Adipose tissue (tissue), 3 donors: ENCODE measurements around the gene CNPY1. TPM values are rescaled to one million over a fixed set of nuclear protein-coding genes. Genes with fewer than 3 reads are reported as not detected.

ENCODE experiments used
- H3K27ac ChIP-seq: one replicate; pipeline ENCODE4 v1.5.1; 2013; ENCODE audit warnings: low read depth, low read length
- WGBS, 3 donors: extraction: QIAGEN DNeasy Blood & Tissue Kit; methylation state at CpG; one replicate each; pipeline ENCODE4 v1.1.7; 2013; 5-methylcytosine and 5-hydroxymethylcytosine counted together
- polyA plus RNA-seq, 3 donors: library from polyadenylated mRNA; stranded (reverse); fragments of 200-250 nt; gene quantifications; one replicate each; pipeline ENCODE4 v1.2.3, GENCODE V29; 2013
- donor health status: healthy with polysubstance abuse.
- donor health status: Bipolar disorder and iron deficiency.
- donor health status: healthy.

CNPY1 gene
- polyA plus RNA-seq, 3 donors: not detected

DNA sequence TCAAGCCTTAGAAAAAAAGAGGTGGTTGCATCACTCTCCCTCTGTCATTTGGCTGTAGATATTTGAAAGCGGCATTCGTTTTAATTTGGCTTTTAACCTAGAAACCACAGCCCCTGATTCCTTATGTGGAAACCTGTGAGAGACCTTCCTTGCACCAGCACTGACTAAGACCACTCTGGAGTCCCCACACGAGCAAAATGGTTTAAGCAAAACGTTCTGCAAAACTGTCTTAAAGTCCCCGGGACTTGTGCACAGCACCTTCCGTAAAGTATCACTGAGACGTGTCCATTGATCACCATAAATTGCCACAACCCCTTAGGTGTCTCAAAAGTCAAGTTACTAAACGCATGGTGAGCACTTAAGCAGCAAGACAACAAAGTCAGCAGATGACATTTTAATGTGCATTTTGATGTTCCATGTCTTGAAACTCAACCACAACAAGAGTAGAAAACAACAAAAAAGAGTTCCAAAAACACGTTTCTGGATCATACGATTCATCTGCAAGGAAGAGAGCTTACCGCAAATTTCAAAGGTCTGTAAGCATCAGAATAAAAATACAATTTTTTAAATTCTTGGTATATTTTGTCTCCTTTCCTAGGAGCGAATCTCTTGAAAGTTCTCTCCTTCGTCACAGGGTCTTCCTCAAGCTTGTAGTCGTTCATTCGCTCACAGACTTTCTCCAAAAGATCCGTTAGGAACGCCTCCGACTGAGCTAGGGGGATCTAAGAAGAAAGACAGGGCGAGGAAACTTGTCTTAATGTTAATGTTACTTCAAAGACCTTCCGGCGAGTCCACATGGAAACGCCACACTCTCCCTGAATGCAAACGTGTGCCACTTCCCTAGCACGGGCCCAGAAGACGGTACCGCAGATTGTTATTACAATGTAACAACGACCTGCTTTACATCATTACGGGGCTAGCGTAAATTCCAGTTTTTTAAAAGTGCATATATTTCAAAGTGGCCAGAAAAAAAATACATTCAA, 37.7 kb downstream of the CNPY1 start:
- 9 to 43% (median 11%) methylated on average over 29 of the region's 29 CpGs for WGBS, 3 donors
- H3K27ac ChIP-seq: no peak overlapping the region

DNA sequence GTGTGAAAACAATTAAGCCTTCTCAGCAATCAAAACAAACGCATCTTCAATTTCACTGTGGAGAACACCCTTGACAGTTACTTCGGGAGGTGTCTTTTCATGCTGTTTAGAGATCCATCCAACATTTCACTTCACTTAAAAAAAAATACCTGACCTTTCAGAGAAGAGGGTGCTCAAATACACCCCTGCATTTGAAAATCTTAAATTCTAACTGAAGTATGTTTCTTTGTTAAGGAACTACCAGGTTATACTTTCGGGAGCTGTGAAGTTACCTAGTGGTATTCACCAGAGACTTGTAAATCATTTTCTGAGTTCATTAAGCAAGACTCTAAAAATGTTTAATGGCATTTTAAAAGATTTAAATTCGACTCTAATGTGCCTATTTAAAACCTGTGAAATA, 38.8 kb downstream of the CNPY1 start:
- WGBS, 3 donors: 10 to 39% (median 14%) methylated on average over 4 of the region's 4 CpGs
- H3K27ac ChIP-seq: no peak overlapping the region

DNA sequence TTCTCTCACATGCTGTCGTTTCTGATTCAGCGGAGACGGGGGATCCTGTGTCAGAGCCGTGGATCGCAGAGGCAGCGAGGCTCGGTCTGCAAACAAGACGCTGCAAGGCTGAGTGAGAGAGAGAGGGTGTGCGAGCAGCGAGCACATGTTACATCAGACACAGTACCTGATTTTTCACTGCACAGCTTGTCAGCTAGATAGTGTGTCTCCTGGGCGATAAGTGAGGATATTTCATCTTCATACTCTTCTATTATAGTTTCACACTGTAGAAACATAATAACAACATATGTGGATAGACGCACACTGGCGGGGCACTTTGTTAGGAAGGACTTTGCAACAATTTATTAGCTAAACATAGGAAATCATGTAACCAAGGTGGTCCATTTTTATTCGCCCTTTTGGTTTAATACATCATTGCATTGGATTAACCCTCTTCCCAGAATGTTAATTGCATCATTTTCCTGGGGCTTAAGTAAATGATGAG, 39.5 kb downstream of the CNPY1 start:
- 14 to 52% (median 23%) methylated on average over 14 of the region's 14 CpGs for WGBS, 3 donors
- no peak overlapping the region for H3K27ac ChIP-seq

DNA sequence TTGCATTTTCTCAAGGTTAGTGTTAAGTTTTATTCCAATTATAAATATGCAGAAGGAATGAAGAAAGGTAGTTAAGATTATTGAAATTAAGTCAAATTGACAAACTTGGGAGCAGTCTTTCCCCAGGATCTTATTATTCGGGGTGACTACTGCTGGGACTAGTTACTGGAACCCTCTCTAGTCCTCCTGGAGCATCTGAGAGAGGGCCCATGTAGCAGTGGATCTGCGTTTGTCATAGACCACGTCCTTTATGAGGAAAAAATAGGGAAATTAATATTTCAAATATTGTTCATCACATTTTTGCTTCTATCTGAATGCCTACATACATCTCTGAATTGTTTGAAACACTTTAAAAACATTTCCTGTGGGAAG, 41.0 kb downstream of the CNPY1 start:
- 21 to 59% (median 28%) methylated on average over 3 of the region's 3 CpGs for WGBS, 3 donors
- H3K27ac ChIP-seq: no peak overlapping the region

DNA sequence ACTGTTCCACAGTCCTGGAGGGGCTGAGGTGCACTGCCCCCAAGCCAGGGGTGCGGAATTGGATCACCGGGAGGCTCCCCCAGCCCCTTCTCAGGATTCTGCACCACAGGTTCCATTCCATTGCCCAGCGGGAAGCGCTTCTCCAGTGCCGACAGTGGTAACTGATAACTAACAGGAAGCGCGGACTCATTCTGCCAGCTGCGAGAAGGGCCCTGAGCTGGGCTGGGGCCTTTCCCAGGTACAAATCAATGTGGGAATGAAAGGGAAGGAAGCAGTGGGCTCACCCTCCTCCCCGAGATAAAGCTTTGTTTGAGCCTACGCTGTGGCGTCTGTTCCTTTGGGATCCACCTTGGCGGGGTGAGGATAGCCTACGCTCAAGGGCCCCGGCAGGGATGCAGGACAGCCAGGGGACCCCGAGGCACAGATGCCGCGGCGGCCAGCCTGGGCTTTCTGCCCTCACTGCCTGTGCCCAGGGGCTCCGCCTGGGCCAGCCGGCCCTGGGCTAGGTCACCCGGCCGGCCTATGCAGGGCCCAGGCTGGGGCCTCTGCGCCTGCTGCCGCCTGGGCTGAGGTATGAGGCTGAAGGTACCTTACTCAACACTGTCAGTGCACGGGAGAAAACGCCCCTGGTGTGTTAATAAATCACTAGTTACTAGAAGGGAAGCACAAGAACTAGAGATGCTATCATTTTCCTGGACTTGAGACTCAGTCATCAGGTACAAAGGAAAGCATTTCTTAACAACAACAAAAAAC, 49.0 kb downstream of the CNPY1 start:
- 69 to 73% (median 71%) methylated on average over 24 to 26 of the region's 26 CpGs for WGBS, 3 donors
- no peak overlapping the region for H3K27ac ChIP-seq

DNA sequence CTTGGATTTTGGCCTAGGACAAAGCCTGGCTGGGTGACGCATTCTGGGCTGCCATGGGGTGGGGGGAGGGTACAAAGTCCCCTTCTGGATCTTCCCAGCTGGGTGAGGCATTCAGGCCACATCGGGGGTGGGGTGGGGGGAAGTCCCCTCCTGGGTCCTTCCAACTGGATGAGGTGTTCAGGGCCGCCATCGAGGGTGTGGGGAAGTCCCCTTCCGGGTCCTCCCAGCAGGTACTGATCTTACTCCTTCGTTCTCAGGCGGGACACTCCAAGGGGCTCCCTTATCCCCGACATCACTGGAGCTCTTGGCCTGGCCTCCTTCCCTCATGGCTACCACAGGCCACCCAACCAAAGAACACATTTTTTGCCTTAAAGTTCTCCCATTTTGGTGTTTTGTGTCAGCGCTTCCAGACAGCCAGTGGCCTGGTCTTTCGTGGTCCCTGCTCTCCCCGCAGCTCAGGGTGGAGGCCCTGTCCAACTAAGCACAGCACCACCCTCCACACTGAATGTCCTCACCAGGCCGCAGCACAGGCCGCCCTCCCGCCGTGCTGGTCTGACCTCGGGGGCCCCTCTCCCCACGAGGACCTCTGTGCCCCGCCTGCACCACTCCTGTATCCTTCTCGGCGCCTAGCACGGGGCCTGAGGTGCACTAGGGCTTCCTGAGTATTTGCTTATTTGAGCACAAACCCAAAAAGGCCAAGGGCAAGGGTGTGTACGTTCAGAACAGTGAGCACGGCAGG, 49.9 kb downstream of the CNPY1 start:
- no peak overlapping the region for H3K27ac ChIP-seq
- 84 to 85% (median 85%) methylated on average over 23 of the region's 23 CpGs for WGBS, 3 donors

DNA sequence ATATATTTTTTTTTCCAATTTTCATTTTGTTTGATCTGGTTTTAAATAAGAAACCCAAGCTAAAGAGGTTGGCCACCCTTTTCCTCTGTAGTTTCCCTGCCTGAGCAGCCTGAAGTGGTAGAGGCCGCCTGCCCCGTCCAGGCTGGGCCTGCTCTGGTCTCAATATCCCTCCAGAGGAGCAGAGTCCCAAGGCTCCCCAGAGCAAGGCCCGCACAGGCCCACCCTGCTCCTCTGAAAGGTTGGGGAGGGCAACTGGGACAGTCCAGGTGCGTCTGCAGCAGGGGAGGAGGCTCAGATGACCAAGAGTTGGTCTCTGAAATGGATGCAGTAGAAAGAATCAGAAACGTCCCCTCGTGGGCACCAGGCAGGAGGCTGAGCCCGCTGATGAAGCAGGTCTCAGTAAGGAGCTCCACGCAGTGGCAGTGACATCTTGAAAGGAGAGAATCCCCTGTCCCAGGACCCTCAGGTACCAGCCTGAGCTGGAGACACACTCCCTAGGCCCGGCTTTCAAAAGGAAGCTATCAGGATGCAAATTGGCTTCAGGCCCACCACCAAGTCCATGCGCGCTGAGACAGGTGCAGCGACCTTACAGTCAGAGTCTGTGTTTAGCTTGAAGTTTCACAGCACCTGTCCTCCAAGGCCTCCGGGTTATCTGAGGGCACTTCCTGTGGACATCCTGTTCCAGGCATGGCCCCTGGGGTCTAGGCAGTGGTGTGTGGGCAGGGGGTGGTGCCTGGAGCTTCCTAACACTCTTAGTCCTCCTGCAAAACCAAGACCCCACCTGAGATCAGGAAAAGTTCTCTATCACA, 50.7 kb downstream of the CNPY1 start:
- no peak overlapping the region for H3K27ac ChIP-seq
- whole genome bisulfite sequencing, 3 donors: 80 to 82% (median 81%) methylated on average over 13 of the region's 13 CpGs

DNA sequence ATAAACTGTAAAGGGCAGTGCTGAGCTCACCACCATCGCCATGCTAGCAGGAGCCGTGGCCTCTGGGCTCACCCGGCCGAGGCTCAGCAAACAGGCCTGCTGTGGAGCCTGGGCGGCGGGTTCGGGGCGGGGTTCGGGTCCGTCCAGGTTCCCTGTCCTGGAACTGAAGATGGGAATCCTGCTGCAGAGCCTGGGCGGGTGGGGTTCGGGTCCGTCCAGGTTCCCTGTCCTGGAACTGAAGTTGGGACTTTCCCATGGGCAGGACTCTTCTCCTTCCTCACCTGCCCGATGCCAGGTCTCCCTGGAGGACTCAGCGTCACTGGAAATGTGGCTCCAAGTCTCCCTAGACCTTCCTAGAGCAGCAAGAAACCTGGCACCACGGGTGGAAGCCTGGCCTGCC, 51.8 kb downstream of the CNPY1 start:
- WGBS, 3 donors: 90 to 91% (median 91%) methylated on average over 16 of the region's 16 CpGs

DNA sequence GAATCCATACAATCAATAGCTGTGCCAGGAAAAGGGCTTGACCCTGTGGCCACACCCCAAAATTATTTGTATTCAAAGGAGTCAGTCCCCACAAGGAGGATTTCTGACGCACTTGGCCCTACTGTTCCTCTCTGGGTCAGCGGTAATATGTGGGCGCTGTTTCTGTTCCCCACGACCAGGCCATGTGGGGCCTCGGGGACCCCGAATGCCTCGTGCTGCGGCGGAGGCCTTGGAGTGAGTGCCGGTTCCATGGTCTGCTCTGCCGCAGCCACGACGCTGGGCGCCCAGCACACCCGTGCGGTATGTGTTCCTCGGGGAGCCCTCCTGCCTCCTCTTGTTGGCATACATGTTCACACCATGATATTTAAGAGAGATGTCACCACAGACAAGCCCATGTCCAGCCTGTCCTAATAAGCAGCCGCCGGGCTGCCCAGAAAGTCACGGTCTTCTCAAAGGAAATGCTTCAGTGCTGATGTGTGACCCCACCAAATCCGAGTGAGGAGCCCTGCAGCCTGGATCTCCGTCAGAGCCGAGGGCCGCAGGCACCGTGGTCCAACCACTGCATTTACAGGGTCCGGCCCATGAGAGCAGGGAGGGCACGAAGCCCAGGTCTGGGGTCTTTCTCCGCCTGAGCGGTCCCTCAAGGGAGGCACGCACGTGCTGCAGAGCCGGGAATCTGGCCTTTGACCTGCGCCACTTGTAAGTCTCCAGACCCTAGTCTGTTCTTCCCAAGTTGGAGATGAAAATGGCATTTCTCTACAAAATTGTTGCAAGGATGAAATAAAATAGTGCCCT, 52.4 kb downstream of the CNPY1 start:
- 85 to 86% (median 86%) methylated on average over 33 of the region's 33 CpGs for whole genome bisulfite sequencing, 3 donors

More for the DNA sequence above, 51.8 kb downstream of the CNPY1 start:
- no peak overlapping the region for H3K27ac ChIP-seq

DNA sequence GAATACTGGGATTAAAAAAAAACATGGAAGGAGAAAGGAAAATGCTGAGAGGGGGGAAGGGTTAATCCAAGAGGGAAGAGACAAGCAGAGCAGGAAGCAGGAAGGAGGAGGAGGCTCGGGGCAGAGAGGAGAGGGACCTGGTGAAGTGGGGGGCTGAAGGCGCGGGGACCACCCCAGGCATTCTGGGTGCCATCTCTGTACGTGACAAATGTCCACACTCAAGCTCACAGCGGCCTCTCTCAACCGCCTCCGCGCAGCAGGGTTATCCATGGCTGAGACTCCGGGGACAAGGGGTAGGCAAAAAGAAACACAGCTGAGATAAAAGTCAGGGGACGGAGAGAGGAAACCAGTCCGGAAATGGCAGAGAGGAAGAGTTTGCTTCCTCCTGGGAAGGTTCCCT, 54.5 kb downstream of the CNPY1 start:
- H3K27ac ChIP-seq: no peak overlapping the region
- 44 to 72% (median 51%) methylated on average over 11 of the region's 11 CpGs for WGBS, 3 donors

More for the DNA sequence above, 52.4 kb downstream of the CNPY1 start:
- no peak overlapping the region for H3K27ac ChIP-seq

DNA sequence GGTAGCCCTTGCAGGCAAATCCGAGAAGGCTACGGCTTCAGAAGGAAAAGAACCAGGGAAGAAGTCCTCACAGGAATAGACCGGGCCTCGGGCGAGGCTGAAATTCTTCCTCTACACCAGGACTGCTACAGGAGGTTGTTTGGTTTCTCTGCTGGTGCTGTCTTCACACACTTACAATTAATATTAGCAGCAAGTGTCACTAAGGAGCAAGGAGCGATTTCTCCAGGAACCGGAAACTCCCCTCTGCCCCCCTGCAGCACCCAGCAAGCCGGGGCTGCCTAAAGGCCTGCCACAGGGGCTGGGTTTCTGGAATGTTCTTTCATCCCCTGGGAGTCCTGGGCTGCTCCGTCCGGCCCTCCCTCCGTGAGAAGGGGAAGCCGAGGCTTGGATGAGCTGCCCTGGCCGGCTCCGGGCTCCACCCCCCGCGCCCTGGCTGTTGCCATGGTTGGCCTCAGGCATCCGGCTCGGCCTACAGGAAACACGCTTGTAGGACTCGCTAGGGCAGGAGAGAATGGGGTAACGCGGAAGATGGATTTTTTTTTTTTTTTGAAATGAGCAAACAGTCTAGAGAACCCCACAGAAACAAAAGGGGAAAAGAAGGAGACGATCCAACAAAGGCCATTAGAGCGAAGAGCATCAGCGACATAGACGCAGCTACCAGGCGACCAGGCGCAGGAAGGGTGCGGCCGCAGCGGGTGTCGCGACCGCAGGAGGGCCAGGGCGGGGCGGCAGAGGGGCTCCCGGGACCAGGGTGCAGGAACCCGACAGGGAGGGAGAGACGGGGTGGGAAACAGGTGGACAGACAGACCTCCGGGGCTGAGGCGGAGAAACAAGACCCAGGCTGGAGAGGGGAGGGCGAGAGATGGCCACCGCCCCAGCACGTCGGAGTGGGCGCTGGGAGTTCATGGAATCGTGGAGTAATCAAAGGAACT, 55.4 kb downstream of the CNPY1 start:
- WGBS, 3 donors: 13 to 53% (median 25%) methylated on average over 47 of the region's 47 CpGs
- H3K27ac ChIP-seq: no peak overlapping the region

DNA sequence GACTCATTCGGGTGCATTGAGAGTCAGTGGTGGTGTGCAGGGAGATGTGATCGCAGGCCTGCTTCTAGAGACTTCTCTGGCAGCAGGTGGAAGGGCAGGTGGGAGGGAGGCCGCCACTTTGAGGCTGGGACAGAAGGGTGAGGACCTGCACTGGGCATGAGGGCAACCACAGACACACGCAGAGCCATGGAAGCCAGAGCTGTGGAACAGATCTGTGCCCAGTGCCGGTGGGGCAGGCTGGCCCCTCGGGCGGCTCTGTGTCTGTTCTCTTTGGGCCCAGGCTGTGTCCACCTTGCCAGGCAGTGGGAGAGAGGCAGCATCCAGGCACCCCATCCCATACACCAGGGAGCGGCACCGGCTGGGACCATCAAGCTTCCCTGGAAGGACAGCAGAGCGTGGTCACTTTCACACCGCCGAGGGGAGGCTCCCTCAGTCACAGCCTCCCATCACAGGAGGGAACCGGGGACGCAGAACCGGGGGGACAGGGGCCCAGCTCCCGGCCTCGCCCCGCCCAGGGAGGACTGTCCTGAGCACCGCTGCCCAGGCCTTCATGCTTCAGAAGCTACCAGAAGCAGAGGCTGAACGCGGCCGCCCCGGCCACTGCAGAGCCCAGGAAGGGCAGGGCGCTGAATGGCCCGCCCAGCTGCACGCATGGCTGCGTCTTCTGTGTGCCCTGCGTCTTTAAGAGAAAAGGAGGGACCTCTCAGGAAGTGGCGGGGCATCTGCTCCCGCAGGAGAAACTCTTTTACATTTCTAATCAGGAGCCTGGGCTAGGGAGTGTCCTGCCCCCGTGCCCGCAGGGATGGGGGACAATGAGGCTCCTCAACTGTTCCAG, 56.3 kb downstream of the CNPY1 start:
- no peak overlapping the region for H3K27ac ChIP-seq
- 53 to 66% (median 55%) methylated on average over 30 to 32 of the region's 32 CpGs for WGBS, 3 donors

DNA sequence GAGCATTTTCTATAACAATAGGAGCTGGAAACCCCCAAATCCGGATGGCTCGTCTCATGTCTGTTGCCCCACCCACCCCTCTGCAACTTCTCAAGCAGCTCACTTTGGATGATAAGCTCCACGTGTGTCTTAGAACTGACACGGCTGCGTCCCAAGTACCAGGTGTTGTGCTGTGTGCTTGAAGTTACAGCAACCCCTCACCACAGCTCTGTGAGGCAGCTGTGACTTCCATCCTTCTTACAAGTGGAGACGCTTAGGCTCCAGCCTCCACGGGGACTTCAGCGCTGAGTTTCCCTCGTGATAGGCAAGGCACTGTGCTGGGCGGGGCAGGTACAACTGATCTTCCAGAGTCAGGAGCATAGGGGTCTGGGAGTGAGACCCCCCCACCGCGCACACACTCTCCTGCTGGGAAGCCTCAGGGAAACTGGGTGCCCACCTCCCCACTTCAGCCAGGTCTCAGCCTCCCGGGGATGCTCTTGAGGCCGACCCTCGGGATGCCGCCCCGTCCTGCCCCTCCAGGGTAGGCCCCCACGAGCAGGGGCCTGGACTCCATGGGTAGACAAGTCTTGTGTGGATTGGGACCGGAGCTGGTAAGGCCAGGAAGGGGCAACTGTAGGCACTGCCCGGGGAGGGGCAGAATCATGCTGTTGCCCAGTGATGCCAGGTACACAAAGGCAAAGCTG, 57.1 kb downstream of the CNPY1 start:
- H3K27ac ChIP-seq: no peak overlapping the region
- WGBS, 3 donors: 75 to 79% (median 76%) methylated on average over 20 of the region's 20 CpGs

DNA sequence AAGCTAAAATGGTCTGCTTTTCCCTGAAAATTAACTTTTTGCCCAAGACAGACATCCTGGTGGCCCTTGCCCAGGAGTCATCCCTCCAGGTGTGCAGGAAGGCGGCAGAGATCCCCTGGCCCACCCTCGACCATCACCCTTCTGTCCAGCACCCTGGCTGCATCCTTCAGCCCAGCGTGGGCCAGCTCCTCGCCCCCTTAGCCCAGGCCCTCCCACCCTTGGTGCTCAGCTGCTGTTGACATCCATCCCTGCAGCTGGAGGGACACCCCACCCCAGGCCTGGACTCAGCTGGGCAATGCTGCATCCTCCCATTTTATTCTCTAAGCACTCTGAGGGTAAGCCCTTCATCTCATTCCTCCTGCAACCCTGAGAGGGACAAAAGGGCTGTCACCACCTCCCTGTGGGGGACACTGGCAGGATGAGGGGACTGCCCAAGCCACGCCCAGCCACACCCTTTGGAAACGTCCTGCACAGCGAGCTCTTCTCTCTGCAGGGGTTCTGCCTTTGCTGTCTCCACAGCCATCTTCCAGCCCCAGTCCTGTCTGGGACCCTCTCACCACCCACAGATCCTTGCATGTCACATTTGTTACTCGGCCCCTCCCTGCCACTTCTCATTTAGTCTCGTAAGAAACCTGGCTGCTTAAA, 57.8 kb downstream of the CNPY1 start:
- WGBS, 3 donors: 58 to 66% (median 62%) methylated on average over 9 of the region's 9 CpGs
- no peak overlapping the region for H3K27ac ChIP-seq
